GM18499 (cell line): ENCODE data around the gene METTL9.
"Not testable (repeated sequence)": the region's sequence is repeated elsewhere in the genome, so short reads cannot be mapped to it uniquely, and the experiment has no call there.

Experiments used
- ATAC-seq: cut with Tn5 transposase; IDR thresholded peaks from one replicate; pipeline ENCODE4 v1.9.1; 2021; ENCODE audit warnings: moderate number of reproducible peaks; ENCODE audit not compliant: insufficient read depth, unreplicated experiment

The METTL9 gene

GRCh38 chr16:21570676-21571017 lies 28.7 kb upstream of the METTL9 start:
- ATAC-seq = no peak

GRCh38 chr16:21573506-21573905 lies 25.9 kb upstream of the METTL9 start:
- ATAC-seq = not testable (repeated sequence)

GRCh38 chr16:21574372-21574771 lies 25.0 kb upstream of the METTL9 start:
- ATAC-seq = no peak

- not testable (repeated sequence) for ATAC-seq
Observed at GRCh38 chr16:21576323-21576722, 23.1 kb upstream of the METTL9 start.

GRCh38 chr16:21577487-21577886 lies 21.9 kb upstream of the METTL9 start:
- ATAC-seq = not testable (repeated sequence)

- not testable (repeated sequence) for ATAC-seq
Observed at GRCh38 chr16:21578311-21578710, 21.1 kb upstream of the METTL9 start.

GRCh38 chr16:21580131-21580530 lies 19.2 kb upstream of the METTL9 start:
- ATAC-seq = not testable (repeated sequence)

- no peak for ATAC-seq
Observed at GRCh38 chr16:21580807-21581206, 18.6 kb upstream of the METTL9 start.

GRCh38 chr16:21584817-21585216 lies 14.6 kb upstream of the METTL9 start:
- no peak for ATAC-seq

- not testable (repeated sequence) for ATAC-seq
Observed at GRCh38 chr16:21588593-21588992, 10.8 kb upstream of the METTL9 start.

GRCh38 chr16:21589551-21589950 lies 9.8 kb upstream of the METTL9 start:
- ATAC-seq = no peak

- ATAC-seq = no peak
Observed at GRCh38 chr16:21590287-21590686, 9.1 kb upstream of the METTL9 start.

GRCh38 chr16:21590796-21591195 lies 8.6 kb upstream of the METTL9 start:
- ATAC-seq = no peak

- ATAC-seq = no peak
Observed at GRCh38 chr16:21592191-21592590, 7.2 kb upstream of the METTL9 start.

GRCh38 chr16:21593530-21594289 lies 5.7 kb upstream of the METTL9 start:
- no peak for ATAC-seq

GRCh38 chr16:21597561-21598030 lies 1.8 kb upstream of the METTL9 start:
- no peak for ATAC-seq

- ATAC-seq = no peak
Observed at GRCh38 chr16:21598206-21598605, 1.2 kb upstream of the METTL9 start.

- no peak for ATAC-seq
Observed at GRCh38 chr16:21598701-21599121, 666 bp upstream of the METTL9 start.

- ATAC-seq = no peak
Observed at GRCh38 chr16:21600031-21600773, 825 bp downstream of the METTL9 start.

GRCh38 chr16:21602785-21603184 lies 3.4 kb downstream of the METTL9 start:
- ATAC-seq = no peak

GRCh38 chr16:21603928-21604327 lies 4.6 kb downstream of the METTL9 start:
- no peak for ATAC-seq

GRCh38 chr16:21605848-21606247 lies 6.5 kb downstream of the METTL9 start:
- not testable (repeated sequence) for ATAC-seq
